A673 (cell line): ENCODE results near the gene GRK6. TPM values are rescaled to one million over a fixed set of nuclear protein-coding genes. Genes with fewer than 3 reads are reported as not detected.

Experiments
- BruUV-seq: library from RNA; stranded (reverse); fragments of 400-500 nt; replicated peaks from 2 replicates; lab custom pipeline; 2021; lab: Mats Ljungman, UMichigan
- CTCF ChIA-PET: fragments of 300-600 bp; sonication (Branson Sonifier 250); formaldehyde crosslinking; loops from one replicate; lab custom pipeline; 2022; ENCODE audit warnings: antibody characterized with exemption; lab: Charles Lee
- POLR2A ChIA-PET: fragments of 300-600 bp; sonication (Branson Sonifier 250); formaldehyde crosslinking; loops from one replicate; lab custom pipeline; 2022; ENCODE audit warnings: antibody characterized with exemption; ENCODE audit not compliant: low non-redundant PET; lab: Charles Lee
- DNase-seq: peaks from one replicate; pipeline ENCODE4 v3.0.0-alpha.2; 2015; ENCODE audit warnings: low spot score
- H3K27ac ChIP-seq: fragments of 200-600 bp; sonication (generic); 2 replicates; pipeline ENCODE4 v1.5.1; 2016; ENCODE audit warnings: mixed run types, low read depth, mild to moderate bottlenecking, mixed read lengths, antibody characterized with exemption, low read length; ENCODE audit not compliant: poor library complexity, severe bottlenecking
- H3K27me3 ChIP-seq: fragments of 200-600 bp; sonication (generic); replicated peaks from 2 replicates; pipeline ENCODE4 v1.6.1; 2017; ENCODE audit warnings: mixed run types, low read depth, mild to moderate bottlenecking, mixed read lengths, antibody characterized with exemption, low read length; ENCODE audit not compliant: insufficient read depth, poor library complexity
- H3K36me3 ChIP-seq: fragments of 200-600 bp; sonication (generic); 2 replicates; pipeline ENCODE4 v1.6.1; 2016; ENCODE audit warnings: mixed run types, mild to moderate bottlenecking, mixed read lengths, antibody characterized with exemption, low read length; ENCODE audit not compliant: insufficient read depth, poor library complexity, severe bottlenecking
- H3K4me1 ChIP-seq: fragments of 200-600 bp; sonication (generic); 2 replicates; pipeline ENCODE4 v1.6.1; 2017; ENCODE audit warnings: mixed run types, mild to moderate bottlenecking, mixed read lengths, antibody characterized with exemption, low read length; ENCODE audit not compliant: insufficient read depth, poor library complexity, severe bottlenecking
- H3K4me3 ChIP-seq: fragments of 200-600 bp; sonication (generic); 2 replicates; pipeline ENCODE4 v1.5.1; 2016; ENCODE audit warnings: low read depth, mixed run types, mild to moderate bottlenecking, mixed read lengths, low read length; ENCODE audit not compliant: poor library complexity, severe bottlenecking
- H3K9me3 ChIP-seq: fragments of 200-600 bp; sonication (generic); 2 replicates; pipeline ENCODE4 v1.6.1; 2016; ENCODE audit warnings: mixed run types, low read depth, mild to moderate bottlenecking, mixed read lengths, antibody characterized with exemption, low read length; ENCODE audit not compliant: poor library complexity, severe bottlenecking
- EZH2 ChIP-seq: fragments of 200-600 bp; sonication (generic); IDR thresholded peaks from 2 replicates; pipeline ENCODE4 v1.6.1; 2017; ENCODE audit warnings: borderline replicate concordance, low read depth, mild to moderate bottlenecking, mixed read lengths, antibody characterized with exemption, low read length; ENCODE audit not compliant: poor library complexity, severe bottlenecking
- intact Hi-C: fragments of 100-400 bp; cut with micrococcal nuclease; formaldehyde crosslinking; loops from one replicate; pipeline ENCODE4 v1.10.0; 2022; ENCODE audit not compliant: unreplicated experiment
- total RNA-seq: library from RNA; stranded (reverse); gene quantifications from 2 replicates; pipeline ENCODE4 v1.2.3, GENCODE V29; 2021
- TF ChIP-seq, protein P1 (sequence below): fragments of 300-800, 200-600 bp; sonication (generic); conservative IDR thresholded peaks from 2 replicates; pipeline ENCODE4 v1.5.1; 2017; ENCODE audit warnings: low read depth, mild to moderate bottlenecking, antibody characterized with exemption, low read length, moderate library complexity, mixed read lengths

GRK6 gene
- total RNA-seq, 1 experiment from 2014 or later: 32.1 TPM

DNA sequence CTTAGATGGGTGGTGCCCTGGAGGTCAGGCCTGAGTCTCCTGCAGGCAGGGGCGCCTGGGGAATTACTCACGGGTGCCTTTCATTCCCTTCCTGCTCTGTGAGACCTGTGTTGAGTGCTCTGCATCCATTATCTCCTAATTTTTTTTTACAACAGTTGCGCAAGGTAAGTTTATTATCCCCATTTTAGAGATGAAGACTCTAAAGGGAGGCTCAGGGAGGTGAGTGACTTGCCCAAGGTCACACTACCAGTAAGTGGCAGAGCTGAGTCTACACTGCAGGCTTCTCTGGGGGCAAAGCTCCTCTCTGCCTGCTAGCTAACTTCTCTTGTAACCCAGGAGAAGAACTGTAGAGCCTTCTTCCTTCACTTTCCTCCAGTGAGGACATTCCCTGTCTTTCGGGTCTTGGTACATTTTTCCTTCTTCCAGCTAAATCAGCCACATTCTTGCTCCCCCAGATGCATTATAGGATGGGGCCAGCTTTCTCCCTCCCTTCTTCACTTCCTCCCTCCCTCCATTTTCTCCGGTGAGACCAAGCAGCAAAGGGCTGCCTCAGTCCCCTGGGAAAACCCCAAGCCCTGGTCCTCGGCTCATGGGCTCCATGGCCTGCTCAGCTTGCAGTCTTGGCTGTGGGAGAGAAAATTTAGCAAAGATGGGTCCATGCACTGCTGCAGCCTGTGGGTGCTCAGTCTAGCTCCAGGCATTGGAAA lies 21.9 kb downstream of the GRK6 start:
- no peaks in the 10 kb centered on the region for H3K9me3 ChIP-seq
- BruUV-seq: no TSS peak
- no peak overlapping the region for H3K27ac ChIP-seq
- H3K4me1 ChIP-seq: peaks cover 4% of the 10 kb centered on the region
- no peak overlapping the region for H3K4me3 ChIP-seq
- intact Hi-C loops: loop anchor here (2.0 kb wide), 1 partner anchor 334 kb away; no protein-coding TSS in a partner anchor
- POLR2A ChIA-PET: no interaction called here
- CTCF ChIA-PET: no interaction called here
- DNase-seq: no peak
- TF ChIP-seq EZH2: no peak
- TF ChIP-seq, protein P1, sequence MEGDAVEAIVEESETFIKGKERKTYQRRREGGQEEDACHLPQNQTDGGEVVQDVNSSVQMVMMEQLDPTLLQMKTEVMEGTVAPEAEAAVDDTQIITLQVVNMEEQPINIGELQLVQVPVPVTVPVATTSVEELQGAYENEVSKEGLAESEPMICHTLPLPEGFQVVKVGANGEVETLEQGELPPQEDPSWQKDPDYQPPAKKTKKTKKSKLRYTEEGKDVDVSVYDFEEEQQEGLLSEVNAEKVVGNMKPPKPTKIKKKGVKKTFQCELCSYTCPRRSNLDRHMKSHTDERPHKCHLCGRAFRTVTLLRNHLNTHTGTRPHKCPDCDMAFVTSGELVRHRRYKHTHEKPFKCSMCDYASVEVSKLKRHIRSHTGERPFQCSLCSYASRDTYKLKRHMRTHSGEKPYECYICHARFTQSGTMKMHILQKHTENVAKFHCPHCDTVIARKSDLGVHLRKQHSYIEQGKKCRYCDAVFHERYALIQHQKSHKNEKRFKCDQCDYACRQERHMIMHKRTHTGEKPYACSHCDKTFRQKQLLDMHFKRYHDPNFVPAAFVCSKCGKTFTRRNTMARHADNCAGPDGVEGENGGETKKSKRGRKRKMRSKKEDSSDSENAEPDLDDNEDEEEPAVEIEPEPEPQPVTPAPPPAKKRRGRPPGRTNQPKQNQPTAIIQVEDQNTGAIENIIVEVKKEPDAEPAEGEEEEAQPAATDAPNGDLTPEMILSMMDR: no peak
- no peaks in the 10 kb centered on the region for H3K36me3 ChIP-seq
- H3K27me3 ChIP-seq: no peaks in the 10 kb centered on the region

DNA sequence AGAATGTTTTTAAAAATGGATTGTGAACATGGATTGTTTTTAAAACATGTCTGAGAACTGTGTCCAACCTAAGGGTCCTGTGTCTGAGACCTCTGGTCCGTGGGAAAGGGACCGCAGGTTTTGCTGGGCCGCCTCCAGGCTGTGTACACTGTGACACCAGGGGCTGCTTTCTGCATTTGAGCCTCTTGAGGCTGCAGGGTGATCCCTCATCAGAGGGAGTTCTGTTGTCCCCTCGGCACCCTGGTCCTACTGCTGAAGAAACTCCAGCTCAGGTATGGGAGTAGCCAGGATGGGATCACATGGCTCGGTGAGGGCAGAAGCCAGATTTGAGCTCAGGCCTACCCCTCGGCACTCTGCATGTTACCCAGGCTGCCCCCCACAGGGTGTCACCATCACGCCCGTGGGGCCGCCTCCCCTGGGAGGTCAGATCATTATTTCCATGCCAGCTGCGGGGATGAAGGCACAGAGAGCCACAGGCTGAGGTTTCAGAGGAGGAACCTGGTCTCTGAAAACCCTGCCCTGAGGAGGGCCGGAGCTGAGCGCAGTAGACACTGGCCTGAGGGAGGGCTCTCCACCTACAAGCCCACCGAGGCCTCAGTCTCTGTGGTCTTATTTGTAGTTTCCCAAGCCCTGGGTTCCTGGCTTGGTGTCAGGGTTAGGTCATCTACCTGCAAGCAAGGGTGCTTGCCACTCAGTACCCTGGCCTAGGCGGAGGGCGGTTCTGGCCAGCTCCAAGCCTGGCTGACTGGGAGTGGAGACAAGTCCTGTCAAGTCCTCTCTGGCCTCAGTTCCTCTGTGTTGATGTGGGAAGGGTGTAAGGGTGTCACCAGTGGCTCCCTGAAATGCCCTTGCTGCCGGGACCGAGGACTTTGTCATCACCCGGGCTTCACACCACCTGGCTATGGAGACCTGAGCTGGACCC lies 22.9 kb downstream of the GRK6 start:
- DNase-seq: no peak
- Histone ChIP-seq H3K27ac (no peak overlapping the region), H3K36me3 (no peaks in the 10 kb centered on the region), H3K4me3 (no peak overlapping the region), H3K27me3 (no peaks in the 10 kb centered on the region), H3K4me1 (peaks cover 10% of the 10 kb centered on the region), H3K9me3 (no peaks in the 10 kb centered on the region)
- no TSS peak for BruUV-seq
- ChIA-PET POLR2A (no interaction called here), CTCF (no interaction called here)
- no peak for TF ChIP-seq EZH2
- TF ChIP-seq, protein P1: no peak
- intact Hi-C loops: loop anchor here (2.0 kb wide), 1 partner anchor 335 kb away; no protein-coding TSS in a partner anchor

DNA sequence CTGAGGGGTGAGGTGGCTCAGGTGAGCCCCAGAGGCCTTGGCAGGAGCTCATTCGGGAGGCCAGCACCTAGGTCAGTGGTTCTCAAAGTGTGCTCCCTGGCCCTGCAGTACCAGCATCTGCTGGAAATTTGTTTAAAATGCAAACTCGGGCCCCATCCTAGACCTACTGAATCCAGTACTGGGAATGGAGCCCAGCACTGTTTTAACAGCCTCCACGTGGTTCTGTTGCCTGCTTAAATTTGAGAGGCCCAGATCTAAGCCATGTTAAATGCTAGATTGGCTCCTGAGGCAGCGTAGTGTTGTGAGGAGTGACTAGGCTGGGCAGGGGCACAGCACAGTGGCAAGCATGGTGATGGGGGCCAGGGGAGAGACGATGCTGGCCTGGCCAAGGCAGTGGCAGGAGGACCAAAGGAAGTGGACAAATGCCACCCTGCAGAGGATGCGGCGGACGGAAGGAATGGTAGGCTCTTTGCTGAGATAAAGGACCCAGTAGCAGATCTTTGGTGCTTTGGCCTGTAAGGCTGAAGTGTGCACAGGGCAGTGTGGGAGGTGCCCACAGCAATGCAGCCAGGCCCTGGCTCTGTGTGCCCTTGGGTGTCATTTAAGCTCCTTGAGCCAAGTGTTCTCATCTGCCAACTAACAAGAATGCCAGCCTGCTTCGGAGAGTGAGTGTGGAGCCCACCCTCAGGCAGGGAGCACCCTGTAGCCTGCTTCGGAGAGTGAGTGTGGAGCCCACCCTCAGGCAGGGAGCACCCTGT lies 24.4 kb downstream of the GRK6 start:
- Histone ChIP-seq H3K4me1 (peaks cover 13% of the 10 kb centered on the region), H3K27me3 (no peaks in the 10 kb centered on the region), H3K4me3 (no peak overlapping the region), H3K9me3 (no peaks in the 10 kb centered on the region), H3K27ac (no peak overlapping the region), H3K36me3 (no peaks in the 10 kb centered on the region)
- no peak for DNase-seq
- intact Hi-C loops: no loop called here
- POLR2A ChIA-PET: no interaction called here
- TF ChIP-seq EZH2: no peak
- TF ChIP-seq, protein P1: no peak
- CTCF ChIA-PET: no interaction called here
- BruUV-seq: no TSS peak
